NCI-H2029 treated with DMSO at 0.1 percent for 48 hours (cell line): ENCODE measurements around the gene CERS6.
A peak's percentile ranks its signal among the peaks of the same experiment; 100 is the strongest.

ENCODE experiments used
- DNase-seq: peaks from one replicate; lab custom pipeline; 2025; lab: John Stamatoyannopoulos, UW

The CERS6 gene

DNA sequence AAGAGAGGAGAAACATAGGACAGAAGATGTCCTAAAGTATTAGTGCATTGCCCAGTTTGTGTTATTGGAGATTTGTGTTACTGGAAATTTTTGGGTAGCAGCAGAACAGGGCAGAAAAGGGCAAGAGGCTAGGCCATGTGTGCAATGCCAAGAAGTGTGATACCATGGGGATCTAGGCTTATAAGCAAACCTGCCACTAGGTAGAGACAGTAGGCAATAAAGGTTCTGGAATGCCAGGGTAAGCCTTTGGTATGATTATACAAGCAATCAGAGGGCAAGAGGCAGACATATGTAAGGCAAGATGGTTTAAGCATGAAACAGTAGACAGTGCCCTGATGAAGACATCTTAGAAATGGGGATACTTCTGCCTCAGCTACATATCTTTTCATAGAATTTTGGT, 12.3 kb upstream of the CERS6 start:
- no peak for DNase-seq

DNA sequence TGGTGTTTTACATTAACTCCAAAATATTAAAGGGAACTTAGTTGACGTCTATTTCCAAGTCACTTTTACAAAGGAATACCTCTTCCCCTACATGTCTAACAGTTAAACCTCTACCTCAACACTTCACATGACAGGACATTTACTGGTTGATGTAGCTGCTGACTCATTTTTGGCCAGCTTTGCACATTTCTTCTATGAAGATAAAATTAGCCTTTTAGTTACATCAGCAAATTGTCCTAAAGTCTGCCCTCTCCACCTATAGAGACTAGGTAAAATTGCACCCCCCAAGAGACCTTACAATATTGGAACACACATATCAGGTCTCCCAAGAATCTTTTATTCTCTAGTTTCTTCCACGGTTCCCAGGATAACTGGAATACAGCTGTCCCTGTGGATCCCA, 10.1 kb upstream of the CERS6 start:
- no peak for DNase-seq

DNA sequence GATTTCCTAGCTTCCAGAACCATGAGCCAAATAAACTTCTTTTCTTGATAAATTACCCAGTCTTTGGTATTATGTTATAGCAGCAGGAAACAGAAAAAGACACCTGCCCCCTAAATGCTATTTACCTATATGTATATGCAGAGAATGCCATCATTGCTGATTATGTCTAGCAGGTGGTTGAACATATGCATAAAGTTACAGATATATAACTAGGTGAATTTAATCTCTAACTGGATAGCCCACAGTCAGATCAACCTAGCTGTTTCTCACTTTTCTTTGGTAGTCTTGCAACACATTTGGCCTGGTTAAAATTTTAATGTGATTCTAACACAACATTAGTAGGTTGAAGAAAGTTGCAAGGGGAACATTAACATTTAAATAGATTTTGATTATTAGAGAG, 7.1 kb upstream of the CERS6 start:
- no peak for DNase-seq

DNA sequence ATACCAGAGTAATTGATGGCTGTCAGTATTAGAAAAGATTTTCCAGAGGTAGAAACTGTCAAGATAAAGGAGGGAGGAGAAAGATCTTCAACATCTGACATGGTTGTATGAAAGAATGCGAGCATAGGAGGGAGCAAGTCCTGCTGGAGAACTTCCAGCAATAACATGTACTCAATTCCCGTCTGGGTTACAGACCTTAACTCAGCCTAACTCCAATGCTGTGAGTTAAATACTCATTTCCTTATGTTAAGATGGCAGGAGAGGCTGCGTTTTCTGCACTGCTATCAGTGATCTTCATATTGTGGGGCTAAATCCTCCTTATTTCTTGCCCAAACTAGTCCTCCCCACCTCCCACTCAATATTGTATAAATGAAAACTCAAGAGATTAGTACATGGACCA, 6.7 kb upstream of the CERS6 start:
- no peak for DNase-seq

DNA sequence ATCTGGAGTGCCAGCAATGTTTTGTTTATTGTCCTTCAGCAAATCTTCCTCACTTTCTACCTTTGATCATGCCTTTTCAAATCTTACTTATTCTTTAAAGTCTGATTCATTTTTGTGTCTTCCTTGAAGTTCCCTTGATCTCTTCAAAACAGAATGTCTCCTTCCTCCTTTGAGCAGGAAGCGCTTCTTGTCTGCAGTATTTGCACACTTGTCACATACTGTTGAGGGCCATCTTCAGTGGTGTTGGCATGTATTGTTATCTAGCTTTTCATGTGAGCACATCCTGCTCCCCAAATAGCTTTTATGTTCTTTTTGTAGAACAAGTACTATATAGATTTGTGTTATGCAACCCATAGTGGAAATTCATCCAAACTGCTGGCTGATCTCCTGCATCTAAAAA, 5.9 kb upstream of the CERS6 start:
- no peak for DNase-seq

DNA sequence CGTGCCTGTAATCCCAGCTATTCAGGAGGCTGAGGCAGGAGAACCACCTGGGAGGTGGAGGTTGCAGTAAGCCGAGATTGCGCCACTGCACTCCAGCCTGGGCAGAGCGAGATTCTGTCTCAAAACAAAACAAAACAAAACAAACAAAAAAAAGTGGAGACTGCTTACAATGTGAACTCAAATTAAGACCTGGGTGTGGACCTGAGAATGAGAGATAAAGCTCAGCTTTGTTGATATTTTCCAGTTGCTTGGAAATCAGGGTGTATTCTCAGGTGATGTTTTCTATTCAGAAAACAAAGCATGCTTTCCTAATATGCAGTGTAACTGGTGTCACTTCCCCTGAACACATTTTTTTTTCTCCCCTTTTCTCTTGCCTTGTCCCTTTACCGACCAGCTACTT, 5.3 kb upstream of the CERS6 start:
- no peak for DNase-seq

DNA sequence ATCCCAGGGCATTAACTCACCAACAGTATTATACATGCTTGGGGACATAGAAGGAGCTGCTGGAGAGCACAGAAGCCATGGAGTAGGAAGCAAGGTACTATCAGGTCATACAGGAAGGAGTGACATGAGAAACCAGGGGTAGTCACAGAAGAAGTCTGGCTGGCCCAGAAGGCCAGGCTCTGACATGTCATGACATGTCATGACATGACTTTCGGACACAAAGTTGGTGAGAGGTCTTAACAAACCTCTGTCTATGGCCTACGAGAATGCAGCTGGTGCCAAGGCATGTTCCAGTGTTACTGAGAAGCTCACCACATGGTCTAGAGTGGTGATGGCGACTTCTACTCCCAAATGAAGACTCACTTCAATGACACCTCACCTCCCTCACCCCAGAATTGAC, 3.3 kb upstream of the CERS6 start:
- no peak for DNase-seq

DNA sequence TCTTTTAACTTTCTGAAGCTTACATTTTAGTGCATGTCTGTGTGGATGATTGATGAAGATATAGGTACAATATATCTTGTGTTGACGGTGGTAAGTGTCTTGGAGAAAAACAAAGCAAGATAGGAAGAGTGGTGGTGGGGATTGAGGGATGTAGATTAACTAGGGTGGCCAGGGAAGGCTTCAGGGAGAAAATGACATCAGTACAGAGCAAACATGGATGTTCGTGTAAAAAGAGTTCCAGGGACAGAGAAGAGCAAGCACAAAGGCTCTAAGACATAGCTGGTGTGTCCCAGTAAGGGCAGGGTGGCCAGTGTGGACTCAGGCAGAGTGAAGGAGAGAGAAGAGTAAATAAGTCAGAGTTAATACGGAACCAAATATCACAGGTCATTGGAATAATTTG, 2.7 kb upstream of the CERS6 start:
- DNase-seq: no peak

DNA sequence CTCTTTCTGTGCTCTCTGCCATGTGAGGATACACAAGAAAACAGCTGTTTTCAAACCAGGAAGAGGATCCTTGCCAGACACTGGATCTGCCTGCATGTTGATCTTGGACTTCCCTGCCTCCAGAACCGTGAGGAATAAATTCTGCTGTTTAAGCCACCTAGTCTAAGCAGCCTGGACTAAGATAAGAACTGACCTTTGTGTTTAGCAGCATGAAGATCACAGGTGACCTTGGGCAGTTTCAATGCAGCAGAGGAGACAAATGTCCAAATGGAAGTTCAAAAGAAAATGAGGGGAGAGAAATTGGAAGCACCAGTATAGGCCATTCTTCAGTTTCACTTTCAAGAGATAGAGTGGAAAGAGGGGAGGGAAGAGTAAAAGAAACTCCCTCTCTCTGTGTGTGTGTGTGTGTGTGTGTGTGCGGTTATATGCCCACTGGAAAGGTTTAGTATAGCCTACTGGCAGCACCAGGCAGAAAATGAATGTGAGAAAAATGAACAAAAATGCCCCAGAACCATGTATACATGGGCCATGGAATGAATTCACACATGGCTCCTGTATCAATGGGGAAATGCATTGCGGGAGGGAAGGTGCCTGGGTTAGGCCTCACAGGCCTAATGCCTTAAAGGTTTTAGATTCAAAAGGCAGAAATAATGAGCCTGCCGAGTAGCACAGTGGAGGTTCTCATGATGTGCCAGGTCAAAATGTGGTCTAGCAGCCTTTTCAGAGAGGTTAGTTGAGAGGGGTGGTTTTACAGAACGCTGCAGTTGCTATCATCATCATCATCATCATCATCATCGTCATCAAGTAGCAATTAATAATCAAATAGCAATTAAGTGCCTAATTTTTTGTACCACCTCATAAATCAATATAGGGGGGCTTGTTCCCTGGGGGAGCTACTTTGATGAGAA, 1.1 kb upstream of the CERS6 start:
- no peak for DNase-seq

DNA sequence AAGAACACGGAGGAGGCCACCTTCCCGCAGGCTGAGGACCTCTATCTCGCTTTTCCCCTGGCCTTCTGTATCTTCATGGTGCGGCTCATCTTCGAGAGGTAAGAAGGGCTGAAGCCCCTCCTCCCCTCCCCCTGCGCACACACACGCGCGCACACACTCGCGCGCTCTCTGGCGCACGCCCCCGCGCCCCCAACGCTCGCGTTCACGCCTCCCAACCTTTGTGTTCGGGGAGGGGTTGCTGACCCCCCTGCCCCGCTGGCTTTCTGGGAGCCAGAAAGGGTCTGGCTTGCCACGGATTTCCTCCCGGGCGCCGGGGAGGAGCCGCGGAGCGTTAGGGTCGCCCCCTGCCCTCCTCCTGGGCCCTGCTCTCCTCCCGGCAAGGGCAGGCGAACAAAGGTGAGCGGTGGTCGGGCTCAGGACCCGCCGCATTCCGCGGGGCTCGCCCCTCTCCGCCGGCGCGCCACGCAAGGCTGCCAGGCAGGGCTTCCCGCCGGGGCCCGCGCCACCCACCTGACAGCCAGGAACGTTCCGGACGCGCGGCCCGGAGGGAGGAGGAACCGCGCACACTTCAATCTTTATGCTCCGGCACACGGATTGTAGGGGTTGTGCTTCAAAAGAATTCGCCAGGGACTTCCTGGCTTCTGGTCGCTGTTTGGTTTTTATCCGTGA, 583 bp downstream of the CERS6 start:
- peak; percentile 37 for DNase-seq

DNA sequence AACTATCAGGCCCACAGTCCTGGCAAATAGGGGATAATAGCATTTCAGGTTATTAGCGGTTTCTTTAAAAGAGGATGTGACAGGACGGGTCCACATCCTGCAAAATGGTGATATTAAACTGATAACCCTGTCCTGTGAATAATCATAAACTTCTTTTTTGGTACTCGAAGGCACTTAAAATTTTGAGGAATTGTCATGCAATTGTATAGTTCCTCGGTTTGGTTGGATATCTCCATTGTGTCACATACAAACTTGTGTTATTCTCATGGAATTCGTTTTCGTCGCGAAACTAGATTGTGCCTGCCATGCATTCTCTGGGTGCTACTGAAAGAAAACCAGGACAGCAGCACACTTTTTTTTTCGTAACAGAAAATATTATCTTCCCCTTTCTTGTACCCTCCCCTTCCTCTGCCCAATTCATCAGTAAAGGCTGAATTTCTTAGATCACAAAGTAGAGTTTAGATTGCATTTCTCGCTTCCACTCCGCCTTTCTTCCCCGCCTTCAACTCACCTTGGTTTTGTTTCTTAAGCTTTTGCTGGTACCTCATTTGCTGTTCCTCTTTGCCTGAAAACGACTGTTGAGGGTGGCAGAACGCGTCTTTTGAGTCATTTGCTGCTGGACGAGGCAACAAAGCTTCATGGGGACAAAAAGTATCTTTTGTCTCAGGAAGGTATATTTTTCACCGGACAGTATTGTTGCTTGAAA, 1.3 kb downstream of the CERS6 start:
- DNase-seq: peak; percentile 13

DNA sequence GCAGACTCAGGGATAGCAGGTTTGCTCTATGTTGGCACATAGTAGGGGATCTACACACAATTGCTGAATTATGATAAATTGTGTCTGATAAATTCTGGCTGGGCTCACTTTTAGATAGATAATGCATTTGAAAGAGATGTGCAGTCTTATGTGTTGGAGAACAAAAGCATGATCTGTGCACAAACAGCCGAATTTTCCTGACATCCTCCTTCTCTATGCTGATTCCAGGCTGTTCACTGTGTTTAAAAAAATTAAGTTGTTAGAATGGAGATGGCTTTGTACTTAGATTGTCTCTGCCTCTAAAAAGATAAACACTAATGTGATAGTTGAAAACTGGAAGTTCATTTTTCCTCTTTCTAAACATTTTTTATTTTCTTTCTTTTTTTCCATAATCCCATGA, 2.1 kb downstream of the CERS6 start:
- no peak for DNase-seq

DNA sequence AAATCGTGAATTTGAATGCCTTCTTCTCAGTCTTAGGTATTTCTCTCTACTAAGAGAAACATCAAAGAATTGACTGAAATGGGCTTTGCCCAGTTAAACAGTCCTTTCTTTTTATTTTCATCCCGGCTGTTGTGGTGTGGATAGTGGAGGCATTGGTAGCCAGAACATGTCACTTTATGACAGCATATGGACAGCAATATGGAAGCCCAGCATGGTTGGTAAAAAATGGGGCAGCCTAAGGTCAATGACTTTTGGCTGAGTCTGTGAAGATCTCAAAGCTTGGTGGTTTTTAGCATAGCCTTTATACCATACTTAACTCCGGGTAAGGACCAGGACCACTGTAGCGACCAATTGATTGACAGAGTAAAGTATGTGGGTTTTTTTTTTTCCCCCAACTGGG, 3.2 kb downstream of the CERS6 start:
- DNase-seq: no peak

DNA sequence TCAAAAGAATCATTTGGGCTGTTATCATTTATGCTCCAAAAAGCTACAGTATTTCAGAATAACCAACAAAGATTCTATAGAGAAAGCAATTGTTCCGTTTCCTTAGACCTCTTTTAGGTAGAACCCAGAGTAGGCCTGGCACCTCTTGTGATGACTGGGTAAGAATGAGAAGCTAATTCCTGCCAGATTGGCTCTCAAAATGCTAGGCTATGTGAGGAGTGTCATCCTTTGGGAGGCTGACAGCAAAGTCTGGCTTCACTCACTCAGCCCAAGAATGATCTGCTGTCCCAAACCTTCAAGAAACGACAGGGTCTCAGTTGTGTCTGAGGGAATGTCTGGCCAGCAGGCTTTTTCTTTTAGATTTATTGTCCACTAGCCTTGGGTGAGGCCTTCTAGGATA, 4.5 kb downstream of the CERS6 start:
- DNase-seq: no peak

DNA sequence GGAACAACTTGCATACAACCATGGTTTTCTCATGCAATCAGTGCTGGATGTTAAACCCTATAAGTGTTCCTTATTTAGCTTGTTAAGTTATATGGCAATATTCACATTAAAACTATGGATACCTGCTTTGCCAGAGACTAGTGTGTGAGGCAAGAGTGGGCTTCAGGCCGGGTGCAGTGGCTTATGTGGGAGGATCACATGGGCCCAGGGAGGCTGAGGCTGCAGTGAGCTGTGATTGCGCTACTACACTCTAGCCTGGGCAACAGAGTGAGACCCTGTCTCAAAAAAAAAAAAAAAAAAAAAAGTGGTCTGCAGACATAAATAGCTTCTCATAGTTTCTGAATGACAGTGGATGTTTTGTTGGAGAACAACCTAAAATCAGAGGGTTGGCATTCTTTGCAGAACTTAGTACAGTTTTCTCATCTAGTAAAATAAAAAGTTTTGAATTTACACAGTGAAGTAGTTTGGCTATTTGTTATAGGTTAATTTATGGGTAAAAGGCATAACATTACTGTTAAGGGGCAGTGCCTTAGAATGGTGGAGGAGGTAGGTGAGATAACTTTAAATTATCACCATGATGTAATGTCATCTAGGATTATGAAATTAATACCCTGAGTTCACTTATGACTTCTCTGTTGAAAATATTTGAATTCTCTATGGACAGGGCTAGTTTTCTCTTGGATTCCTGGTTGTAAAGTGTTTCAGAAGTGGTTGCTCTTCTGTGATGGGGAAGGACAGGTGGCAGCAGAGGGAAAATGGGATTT, 5.3 kb downstream of the CERS6 start:
- no peak for DNase-seq

DNA sequence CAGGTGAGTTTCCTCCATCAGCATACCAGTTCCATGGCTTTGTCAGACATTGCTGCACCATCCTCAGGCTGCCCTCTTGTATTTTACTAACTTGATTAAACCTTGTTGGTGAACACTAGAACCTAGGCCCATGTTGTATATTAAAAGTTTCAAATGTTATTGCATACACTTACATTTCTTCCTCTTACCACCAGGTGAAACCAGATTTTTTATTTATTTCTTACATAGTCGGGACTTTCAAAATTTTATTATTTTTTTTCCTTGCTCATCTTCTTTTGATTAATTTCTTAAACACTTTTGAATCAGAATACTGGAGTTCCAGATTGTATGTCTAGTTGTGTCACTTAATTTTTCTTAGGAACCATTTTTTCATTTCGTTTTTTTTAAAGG, 5.9 kb downstream of the CERS6 start:
- DNase-seq: no peak

DNA sequence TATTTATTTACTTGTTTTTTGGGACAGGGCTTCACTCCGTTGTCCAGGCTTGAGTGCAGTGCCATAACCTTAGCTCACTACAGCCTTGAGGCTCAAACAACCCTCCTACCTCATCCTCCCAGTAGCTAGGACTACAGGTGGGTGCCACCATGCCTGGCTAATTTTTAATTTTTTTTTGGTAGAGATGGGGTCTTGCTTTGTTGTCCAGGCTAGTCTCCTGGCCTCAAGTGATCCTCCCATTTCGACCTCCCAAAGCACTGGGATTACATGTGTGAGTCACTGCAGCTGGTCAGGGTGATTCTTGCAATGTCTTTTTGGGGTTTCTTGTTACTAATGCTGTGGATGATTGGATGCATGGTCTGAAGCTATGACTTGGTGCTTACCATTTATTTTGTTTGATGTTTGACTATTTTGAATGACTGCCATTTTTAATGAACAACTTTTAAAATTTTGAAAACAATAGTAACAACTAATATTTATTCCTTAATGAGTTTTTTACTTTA, 6.5 kb downstream of the CERS6 start:
- no peak for DNase-seq

DNA sequence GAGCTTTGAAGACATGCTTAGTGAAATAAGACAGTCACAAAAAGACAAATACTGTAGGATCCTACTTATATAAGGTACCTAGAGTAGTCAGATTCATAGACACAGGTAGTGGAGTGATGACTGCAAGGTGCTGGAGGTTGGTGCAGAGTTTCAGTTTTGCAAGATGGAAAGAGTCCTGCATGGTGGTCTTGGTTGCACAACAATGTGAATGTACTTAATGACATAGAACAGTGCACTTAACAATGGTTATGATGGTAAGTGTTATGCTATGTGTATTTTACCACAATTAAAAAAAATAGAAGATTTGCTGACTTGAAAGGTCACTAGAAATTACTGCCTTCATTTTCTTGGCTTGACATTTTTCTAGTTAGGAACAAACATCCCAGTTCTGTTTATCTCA, 9.5 kb downstream of the CERS6 start:
- DNase-seq: no peak

DNA sequence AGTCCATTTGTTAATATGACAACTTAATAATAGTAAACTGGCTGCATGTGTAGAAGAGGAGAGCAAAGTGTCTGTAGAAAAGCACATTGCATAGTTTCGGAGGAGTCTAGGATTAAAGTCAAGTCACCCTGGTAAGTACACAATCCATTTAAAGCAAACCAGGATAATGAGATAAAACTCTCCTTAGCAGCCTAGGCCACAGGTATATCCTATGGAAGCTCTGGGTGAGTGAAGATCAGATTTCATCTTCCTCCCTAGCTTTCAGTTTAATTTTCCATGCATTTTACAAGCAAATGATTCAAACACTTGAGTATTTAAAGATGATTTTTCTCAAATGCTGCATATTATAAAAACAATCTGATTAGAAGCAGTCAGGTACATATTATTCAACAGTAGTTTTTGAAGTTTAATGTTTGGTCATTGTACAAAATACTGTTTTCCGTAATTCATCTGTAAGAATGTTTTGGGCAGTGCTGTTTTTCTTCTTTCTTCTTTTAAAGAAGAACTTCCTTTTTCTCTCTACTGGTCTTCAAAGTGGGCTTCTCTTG, 10.2 kb downstream of the CERS6 start:
- DNase-seq: no peak

DNA sequence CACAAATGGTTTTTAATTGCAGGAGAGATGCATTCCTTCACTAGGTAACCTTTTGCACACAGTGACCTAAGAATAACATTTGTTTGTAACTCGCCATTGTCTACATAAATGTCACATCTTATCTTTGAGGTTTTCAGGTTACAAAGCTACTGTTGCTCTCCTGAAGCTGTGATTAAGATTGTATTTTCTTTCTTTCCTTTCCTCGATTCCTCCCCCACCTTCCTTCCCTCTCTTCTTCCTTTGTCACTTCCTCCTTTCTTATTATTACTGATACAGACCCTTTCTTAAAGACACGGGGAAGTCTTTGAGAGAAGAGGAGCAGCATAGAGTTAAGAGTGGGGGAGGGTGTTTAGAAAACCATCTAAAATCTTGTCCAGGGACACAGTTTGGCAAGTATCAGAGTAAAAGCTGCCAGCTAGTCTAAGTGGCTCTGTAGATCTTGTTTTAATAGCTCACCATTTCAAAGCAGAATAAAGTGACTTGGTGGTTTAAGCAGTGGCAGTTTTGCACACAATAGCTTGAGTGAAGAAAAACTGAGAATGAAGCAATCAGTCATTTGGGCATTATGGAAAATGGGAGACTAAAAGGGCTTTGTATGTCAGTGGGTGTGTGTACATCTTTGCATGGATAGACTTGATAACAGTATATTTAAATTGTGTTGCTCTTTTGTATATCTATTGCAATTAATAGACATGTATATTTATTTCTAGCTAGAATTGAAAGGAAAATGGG, 10.9 kb downstream of the CERS6 start:
- no peak for DNase-seq

DNA sequence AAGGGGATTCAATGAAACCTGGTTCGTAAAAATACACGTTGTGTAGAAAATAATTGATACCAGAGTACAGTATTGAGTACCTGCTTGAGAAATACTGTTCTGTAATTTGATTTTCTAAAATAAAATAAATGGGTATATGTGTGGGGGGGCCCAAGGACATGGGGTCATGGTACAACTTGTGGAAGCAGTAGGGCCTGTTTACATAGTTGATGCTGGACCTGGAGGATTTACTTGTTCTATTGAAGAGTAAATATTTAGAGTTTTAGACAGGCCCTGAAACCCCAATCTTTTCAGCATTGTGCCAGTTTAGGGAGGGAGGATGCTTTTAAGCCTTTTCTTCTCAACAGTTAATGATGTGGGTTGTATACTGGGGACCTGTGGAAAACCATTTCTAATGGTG, 11.7 kb downstream of the CERS6 start:
- DNase-seq: no peak
